Activated gamma-delta T cell (primary cell): Measurements from ENCODE around the gene FOXP2.

Source experiments
- DNase-seq: peaks from one replicate; lab custom pipeline; 2025; lab: John Stamatoyannopoulos, UW

FOXP2 gene

GRCh38 chr7:114653364-114654088 lies 238.9 kb downstream of the FOXP2 start:
- DNase-seq = no peak

- DNase-seq = no peak
Observed at GRCh38 chr7:114656466-114656865, 241.9 kb downstream of the FOXP2 start.

DNA sequence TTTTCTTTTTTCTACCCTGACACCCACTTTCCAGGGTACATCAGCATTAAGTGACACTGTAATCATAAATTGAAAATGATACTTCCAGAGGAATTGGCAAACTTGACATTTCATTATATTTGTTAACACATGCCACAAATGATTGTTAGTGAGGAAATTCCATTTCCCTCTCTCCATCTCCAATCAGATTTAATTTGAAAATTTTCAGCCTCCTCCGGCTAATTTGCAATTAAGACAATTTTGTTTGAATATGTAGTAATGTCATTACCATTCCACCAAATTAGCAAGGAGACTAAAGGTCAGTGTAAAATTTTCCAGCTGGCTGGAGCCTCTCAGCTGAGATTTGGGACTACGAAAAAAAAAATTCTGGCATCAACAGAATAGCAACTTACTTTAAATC lies 242.7 kb downstream of the FOXP2 start:
- DNase-seq = no peak

DNA sequence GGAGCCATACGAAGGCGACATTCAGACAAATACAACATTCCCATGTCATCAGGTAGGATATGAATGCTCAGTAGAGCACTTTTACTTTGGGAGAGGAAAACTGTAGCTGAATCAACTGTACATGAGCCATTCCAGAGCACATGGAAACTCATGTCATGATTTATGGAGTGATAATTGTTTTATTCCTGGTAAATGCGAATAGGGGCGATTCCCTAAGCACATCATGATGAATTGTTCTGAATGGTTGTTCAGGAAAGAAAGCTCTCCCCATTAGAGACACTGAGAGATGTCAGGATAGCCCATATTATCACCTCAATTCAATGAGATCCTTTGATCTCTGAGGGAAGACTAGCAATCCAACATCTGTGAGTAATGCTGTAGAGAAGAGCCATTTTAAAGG lies 243.6 kb downstream of the FOXP2 start:
- DNase-seq = no peak

DNA sequence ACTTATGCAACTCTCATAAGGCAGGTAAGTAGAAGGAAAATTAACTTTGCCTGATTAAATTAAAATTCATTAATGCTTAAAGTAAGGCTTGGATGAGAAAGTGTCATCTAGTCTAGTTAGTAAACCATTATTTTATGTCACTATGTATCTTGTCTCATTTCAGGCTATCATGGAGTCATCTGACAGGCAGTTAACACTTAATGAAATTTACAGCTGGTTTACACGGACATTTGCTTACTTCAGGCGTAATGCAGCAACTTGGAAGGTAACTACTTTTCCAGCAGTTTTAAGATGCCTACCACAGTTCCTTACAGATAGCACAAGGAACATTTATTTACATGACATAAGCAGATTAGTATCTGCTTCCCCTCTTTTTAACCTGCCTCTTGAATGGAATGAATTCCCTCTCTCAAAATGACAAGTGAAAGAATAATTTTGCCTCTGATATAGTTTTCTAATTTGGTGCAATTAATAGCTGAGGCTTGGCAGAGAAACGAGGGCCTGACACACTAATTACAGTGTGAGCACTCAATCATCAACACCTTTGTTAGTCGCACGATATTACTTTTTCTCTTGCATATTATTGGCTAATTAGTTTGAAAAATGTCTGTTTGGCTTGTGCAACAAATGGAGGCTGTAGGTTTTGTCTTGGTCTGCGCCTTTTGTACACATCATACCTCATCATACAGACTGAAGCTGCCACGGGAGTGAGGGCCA lies 245.0 kb downstream of the FOXP2 start:
- DNase-seq = no peak

DNA sequence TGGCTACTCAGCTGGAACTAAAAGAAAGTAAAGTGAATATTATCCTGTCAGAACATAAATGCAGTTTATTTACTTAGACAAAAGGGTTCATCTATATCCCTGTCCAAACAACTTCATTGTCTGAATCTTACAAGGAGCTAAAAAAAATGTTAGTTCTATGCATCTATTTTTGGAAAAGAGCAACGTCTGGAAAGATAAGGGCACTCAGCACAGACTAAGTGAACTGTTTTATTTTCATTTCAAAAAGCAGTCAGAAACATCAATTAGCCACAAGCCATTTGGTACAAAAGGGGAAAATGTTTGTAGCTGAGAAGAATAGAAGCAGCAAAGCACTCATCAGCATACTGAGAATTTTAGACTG lies 245.5 kb downstream of the FOXP2 start:
- DNase-seq = no peak

DNA sequence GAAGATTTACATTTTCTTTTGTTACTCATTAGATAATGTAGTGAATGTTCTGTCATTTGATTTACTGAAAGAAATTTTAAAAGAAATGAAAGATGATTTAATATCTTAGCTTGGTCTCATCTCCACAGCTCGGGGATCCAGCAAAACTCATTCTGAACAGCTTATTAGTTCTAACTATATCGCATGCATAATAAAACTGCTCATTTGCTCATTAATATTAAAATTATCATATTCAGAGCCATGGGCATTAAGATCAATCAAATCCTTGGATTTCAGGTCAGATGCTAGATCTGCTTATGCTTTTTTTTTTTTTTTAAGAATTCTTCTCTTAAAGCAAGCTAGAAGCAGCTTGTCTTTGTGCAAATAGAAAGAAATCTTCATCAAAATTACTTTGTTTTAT lies 246.1 kb downstream of the FOXP2 start:
- DNase-seq = no peak

DNA sequence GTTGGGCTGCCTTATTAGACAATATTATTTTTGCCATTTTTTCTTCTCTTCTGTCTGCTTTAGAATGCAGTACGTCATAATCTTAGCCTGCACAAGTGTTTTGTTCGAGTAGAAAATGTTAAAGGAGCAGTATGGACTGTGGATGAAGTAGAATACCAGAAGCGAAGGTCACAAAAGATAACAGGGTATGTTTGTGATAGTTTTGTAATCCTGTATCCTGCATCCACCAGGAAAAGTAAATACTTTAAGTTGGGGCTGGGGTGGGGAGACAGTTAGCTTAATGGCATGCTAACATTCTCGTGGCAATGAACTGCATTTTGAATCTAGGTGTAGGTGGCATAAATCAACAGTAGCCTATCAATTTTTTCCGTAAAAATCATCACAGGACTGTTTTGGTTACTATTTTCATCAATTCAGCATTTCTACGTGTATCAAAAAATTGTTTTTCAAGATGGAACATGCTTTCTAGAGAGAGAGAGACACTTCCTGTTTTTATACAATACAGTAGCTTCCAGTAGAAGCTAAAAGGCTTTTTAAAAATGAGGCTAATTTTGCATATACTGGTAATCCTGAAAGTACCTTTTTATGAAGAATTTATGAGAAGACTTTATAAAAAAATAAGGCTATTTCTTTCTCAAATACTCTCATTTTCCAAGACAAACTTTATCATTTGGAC lies 247.5 kb downstream of the FOXP2 start:
- no peak for DNase-seq

GRCh38 chr7:114663502-114663901 lies 248.9 kb downstream of the FOXP2 start:
- DNase-seq = no peak

DNA sequence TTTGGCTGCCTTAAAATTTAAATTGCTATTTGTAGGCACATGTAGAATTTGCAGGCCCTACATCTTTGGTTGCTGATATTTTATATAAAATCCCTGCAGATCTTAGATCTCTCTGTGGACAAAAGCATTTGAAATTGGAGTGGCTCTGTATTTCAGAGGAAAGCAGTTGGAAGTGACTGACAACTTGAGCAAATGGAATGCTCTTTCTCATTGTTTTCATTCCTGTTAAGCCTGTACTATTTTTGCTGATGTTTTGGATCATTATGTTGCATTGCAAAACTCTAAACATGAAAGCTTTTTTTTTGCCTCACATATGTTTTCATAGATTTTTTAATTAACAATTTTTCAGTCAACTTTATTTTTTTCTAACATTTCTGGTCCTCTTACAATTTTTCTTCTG lies 256.1 kb downstream of the FOXP2 start:
- DNase-seq = no peak

GRCh38 chr7:114671563-114672123 lies 257.0 kb downstream of the FOXP2 start:
- no peak for DNase-seq

DNA sequence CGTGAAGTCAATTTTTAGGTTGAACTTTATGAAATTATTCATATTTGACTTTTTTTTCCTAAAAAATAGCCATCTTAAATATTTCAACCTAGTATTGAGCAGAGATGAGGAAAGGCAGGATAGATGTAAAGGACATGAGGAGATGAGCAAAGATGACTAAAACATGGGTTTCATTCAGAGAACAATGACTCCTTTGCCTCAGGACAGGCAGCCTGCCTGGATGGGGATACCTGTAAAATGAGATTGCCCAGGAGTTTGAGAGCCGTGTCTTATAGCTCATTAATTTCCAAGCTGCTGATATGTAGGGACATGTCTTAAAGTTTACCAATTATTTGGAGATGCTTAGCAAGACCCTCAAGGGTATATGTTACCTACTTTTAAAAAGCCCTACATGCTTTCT lies 263.5 kb downstream of the FOXP2 start:
- DNase-seq = no peak

DNA sequence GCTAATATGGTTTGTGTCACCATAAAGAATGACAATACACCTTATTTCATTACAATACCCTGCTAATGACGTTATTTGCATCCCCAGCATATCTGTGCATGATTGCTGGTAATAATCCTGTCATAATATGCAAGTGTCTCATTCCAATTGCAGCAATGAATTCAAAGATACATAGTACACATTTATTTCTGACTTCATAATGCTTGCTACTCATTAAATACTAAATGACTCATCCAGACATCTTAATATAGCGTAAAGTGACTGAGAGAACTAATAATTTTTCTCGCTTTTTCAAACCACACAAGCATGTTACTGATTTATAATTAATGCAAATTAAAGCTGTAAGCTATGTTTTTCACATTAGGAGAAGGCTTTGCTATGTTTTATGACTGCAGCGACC lies 272.6 kb downstream of the FOXP2 start:
- no peak for DNase-seq

DNA sequence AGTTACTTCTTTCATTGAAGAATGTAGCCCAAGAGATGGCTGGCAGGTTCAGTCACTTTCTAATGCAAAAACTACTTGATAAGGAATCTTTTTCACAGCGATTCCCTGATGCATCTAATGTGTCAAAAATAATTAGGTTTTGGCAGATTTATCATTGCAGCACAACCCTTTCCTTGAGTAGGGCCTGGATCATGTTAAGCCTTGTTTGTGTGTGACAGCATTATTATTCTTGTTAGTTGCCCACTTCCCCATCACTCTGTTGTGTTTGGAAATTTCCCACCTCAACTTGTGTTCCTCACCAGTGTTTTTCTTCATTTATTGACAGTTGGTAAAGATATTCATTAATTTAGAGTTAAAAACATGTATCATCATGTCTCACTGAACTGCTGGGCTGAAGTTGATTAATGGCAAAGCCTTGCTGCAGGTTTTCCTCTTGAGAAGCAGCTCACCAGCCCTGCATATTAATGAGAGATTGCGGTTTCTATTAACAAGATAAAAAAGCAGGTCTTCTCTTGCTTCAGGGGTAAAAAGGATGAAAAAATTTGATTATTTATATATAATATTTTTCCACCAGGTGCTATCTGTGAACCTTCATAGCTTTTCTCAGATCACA lies 273.9 kb downstream of the FOXP2 start:
- DNase-seq = no peak

DNA sequence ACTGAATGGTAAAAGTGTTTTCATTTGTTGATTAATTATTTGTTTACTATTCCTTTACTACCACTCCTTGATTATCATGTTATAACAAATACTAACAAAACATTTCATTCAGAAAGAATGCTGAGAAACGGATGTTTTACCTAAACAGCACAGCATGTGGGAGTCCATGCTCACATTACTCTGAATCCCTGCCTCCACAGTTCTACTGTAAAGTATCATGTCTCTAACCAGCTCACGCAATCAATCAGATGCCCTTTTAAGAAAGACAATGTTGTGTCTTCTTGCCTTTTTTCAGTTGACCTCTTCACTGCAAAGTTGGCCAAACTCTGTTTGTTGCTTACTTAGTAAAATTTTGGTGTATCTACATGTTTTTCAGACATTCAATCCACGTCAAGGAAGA lies 274.8 kb downstream of the FOXP2 start:
- no peak for DNase-seq

DNA sequence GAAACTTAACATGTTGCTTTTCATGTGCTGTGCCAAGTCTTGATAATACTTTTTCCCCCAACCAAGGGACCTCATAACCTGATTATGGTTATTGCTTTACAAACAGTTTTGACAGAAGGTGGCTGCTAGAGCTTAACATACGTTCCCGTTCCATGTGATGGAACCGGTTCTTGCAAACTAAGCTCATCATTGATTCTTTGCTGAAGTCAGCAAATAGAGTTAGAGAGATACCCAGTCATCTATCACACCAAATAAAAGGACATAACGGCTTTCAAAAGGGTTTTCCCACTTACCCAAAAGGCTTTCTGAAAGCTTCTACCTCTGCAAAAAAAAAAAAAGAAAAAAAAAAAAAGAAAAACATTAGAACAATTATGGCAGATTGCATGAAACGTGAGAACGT lies 277.0 kb downstream of the FOXP2 start:
- no peak for DNase-seq

- DNase-seq = no peak
Observed at GRCh38 chr7:114695182-114695581, 280.6 kb downstream of the FOXP2 start.

- no peak for DNase-seq
Observed at GRCh38 chr7:114700247-114700928, 285.8 kb downstream of the FOXP2 start.

GRCh38 chr7:114703677-114704076 lies 289.1 kb downstream of the FOXP2 start:
- DNase-seq = no peak

DNA sequence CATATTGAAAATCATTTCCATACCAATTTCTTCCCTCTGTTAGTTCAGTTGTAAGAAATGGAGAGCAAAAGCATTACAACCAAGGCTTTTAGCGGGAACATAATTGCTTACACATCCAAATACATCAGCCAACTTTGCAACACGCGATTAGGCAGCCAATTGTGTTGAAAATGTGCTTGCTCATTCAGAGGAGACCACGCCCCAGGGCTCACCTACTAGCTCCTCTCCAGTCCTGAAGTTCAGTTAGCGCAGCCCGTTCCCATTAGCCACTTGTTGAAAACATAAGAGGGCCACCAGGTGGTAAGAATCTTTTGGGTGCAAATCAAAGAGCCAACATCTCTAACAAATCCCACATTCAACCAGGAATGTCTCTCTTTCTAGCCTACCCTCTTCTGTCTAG lies 294.0 kb downstream of the FOXP2 start:
- DNase-seq = no peak

GRCh38 chr7:114710499-114710898 lies 295.9 kb downstream of the FOXP2 start:
- no peak for DNase-seq

DNA sequence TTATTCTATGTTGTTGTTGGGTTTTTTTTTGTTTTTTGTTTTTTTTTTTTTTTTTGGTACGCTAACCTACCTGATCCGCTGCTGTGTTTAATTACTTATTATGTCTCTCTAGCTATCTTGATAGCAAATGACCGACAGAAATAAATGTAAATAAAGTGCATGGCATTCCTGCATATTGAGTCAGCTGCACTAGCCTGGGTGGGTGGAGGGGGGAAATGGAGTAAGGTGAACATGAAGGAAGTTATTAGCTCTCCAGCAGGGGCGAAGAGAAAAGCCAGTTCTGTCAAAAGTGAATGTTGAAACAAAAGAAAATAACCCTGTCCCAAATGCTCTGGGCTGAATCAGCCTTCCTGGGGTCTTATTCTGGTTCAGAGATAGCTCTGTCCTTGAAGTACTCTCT lies 296.6 kb downstream of the FOXP2 start:
- no peak for DNase-seq
